HCT116 (cell line): ENCODE data around the gene E2F1. TPM values are rescaled to one million over a fixed set of nuclear protein-coding genes. Genes with fewer than 3 reads are reported as not detected.

Source experiments
- ATAC-seq: fragments of 200-7000 bp; cut with Tn5 transposase; 2 replicates; pipeline ENCODE4 v1.9.1; 2020; ENCODE audit warnings: mild to moderate bottlenecking, moderate library complexity
- BruUV-seq: library from RNA; stranded (reverse); fragments of 400-500 nt; replicated peaks from 2 replicates; lab custom pipeline; 2021; lab: Mats Ljungman, UMichigan
- CTCF ChIA-PET: fragments of 300-600 bp; sonication (Branson Sonifier 250); formaldehyde crosslinking; loops from one replicate; lab custom pipeline; 2021; ENCODE audit warnings: antibody characterized with exemption; lab: Charles Lee
- POLR2A ChIA-PET: fragments of 300-600, 350-600 bp; sonication (Branson Sonifier 250); formaldehyde crosslinking; loops from one replicate; lab custom pipeline; 2021; ENCODE audit warnings: antibody characterized with exemption; lab: Charles Lee
- RAD21 ChIA-PET, 2 experiments: fragments of 300-600 bp; sonication (Branson Sonifier 250); formaldehyde crosslinking; loops; one replicate each; lab custom pipeline; 2023; ENCODE audit warnings: low total read pairs in 2 of 2; ENCODE audit not compliant: uncharacterized antibody in 2 of 2, unreplicated experiment in 2 of 2, low non-redundant PET in 1 of 2; lab: Charles Lee
- DNase-seq: peaks from one replicate; pipeline ENCODE4 v3.0.0-alpha.2; 2010; ENCODE audit warnings: low read depth, low spot score
- H2AFZ ChIP-seq: fragments of 200-600 bp; shearing (Covaris generic), sonication (generic); 2 replicates; pipeline ENCODE4 v1.6.1; 2017; ENCODE audit warnings: low read depth, mixed run types, mixed read lengths, antibody characterized with exemption, low read length; ENCODE audit not compliant: poor library complexity, severe bottlenecking
- H3K27ac ChIP-seq: 2 replicates; pipeline ENCODE4 v1.5.1; 2012; ENCODE audit warnings: low read depth, low read length
- H3K27me3 ChIP-seq: fragments of 200-600 bp; sonication (generic); 2 replicates; pipeline ENCODE4 v1.6.1; 2016; ENCODE audit warnings: mixed run types, low read length, mixed read lengths; ENCODE audit not compliant: insufficient read depth
- H3K36me3 ChIP-seq, 2 experiments: fragments of 200-500 bp in 1 of 2; fragments of 200-600 bp in 1 of 2; sonication (Bioruptor generic) in 1 of 2; sonication (generic) in 1 of 2; 2 replicates each; pipeline versions ENCODE4 v1.5.1 to v1.6.1; 2014 to 2016; ENCODE audit warnings: low read length in 2 of 2, inconsistent platforms in 1 of 2, mixed read lengths in 1 of 2, mixed run types in 1 of 2; ENCODE audit not compliant: insufficient read depth in 2 of 2, control insufficient read depth in 1 of 2
- H3K4me1 ChIP-seq, 2 experiments: fragments of 200-600 bp in 1 of 2; sonication (generic) in 1 of 2; 2 replicates each; pipeline versions ENCODE4 v1.5.1 to v1.6.1; 2012 to 2017; ENCODE audit warnings: low read length in 2 of 2, inconsistent platforms in 1 of 2, mild to moderate bottlenecking in 1 of 2, mixed read lengths in 1 of 2, mixed run types in 1 of 2, moderate library complexity in 1 of 2; ENCODE audit not compliant: insufficient read depth in 2 of 2, control insufficient read depth in 1 of 2
- H3K4me2 ChIP-seq: fragments of 200-600 bp; sonication (generic); 2 replicates; pipeline ENCODE4 v1.6.1; 2017; ENCODE audit warnings: mixed run types, low read length, mixed read lengths
- H3K4me3 ChIP-seq, 2 experiments: fragments of 200-600 bp in 1 of 2; sonication (generic) in 1 of 2; replicated peaks in 1 of 2; 2 replicates each; pipeline ENCODE4 v1.5.1; 2011 to 2016; ENCODE audit warnings: low read length in 2 of 2, control low read depth in 1 of 2, low read depth in 1 of 2, mild to moderate bottlenecking in 1 of 2, mixed read lengths in 1 of 2, mixed run types in 1 of 2
- H3K79me2 ChIP-seq: fragments of 200-600 bp; sonication (generic); 2 replicates; pipeline ENCODE4 v1.6.1; 2017; ENCODE audit warnings: mild to moderate bottlenecking, mixed run types, low read length, moderate library complexity, mixed read lengths; ENCODE audit not compliant: insufficient read depth
- H3K9ac ChIP-seq: fragments of 200-600 bp; sonication (generic); 2 replicates; pipeline ENCODE4 v1.6.1; 2016; ENCODE audit warnings: low read length, mixed read lengths
- H3K9me2 ChIP-seq: fragments of 200-600 bp; sonication (generic), shearing (Covaris generic); 2 replicates; pipeline ENCODE4 v1.6.1; 2017; ENCODE audit warnings: mixed run types, mild to moderate bottlenecking, moderate library complexity; ENCODE audit not compliant: insufficient read depth
- H3K9me3 ChIP-seq, 2 experiments: fragments of 200-500 bp in 1 of 2; fragments of 200-600 bp in 1 of 2; sonication (Bioruptor generic) in 1 of 2; sonication (generic) in 1 of 2; 2 replicates each; pipeline ENCODE4 v1.6.1; 2014 to 2017; ENCODE audit warnings: low read length in 2 of 2, mixed read lengths in 2 of 2, inconsistent platforms in 1 of 2, low read depth in 1 of 2, mild to moderate bottlenecking in 1 of 2, mixed run types in 1 of 2, moderate library complexity in 1 of 2; ENCODE audit not compliant: control insufficient read depth in 1 of 2, insufficient read depth in 1 of 2
- H4K20me1 ChIP-seq: fragments of 200-600 bp; sonication (generic), shearing (Covaris generic); 2 replicates; pipeline ENCODE4 v1.6.1; 2017; ENCODE audit warnings: mixed run types, mild to moderate bottlenecking, moderate library complexity; ENCODE audit not compliant: insufficient read depth
- ELF1 ChIP-seq: IDR thresholded peaks from 2 replicates; pipeline ENCODE4 v1.6.1; 2012; ENCODE audit warnings: low read depth, borderline replicate concordance
- POLR2AphosphoS5 ChIP-seq: IDR thresholded peaks from 2 replicates; pipeline ENCODE4 v1.6.1; 2011; ENCODE audit warnings: mild to moderate bottlenecking, low read depth, low read length, moderate library complexity
- RAD21 ChIP-seq: IDR thresholded peaks from 2 replicates; pipeline ENCODE4 v1.6.1; 2012; ENCODE audit warnings: low read depth, mild to moderate bottlenecking
- ZFX ChIP-seq: fragments of 450-650 bp; IDR thresholded peaks from 2 replicates; pipeline ENCODE4 v1.6.1; 2017
- intact Hi-C: fragments of 100-400 bp; cut with micrococcal nuclease; formaldehyde crosslinking; loops from 2 replicates; pipeline ENCODE4 v1.10.0; 2022
- total RNA-seq: library from RNA; stranded (reverse); gene quantifications from one replicate; pipeline ENCODE4 v1.2.1, GENCODE V29; 2021; ENCODE audit not compliant: unreplicated experiment
- TF ChIP-seq, protein P1 (sequence below): IDR thresholded peaks from 2 replicates; pipeline ENCODE4 v1.6.1; 2012
- TF ChIP-seq, protein P2 (sequence below), 3 experiments: fragments of 200-600 bp in 1 of 3; sonication (generic) in 1 of 3; IDR thresholded peaks in 2 of 3; conservative IDR thresholded peaks in 1 of 3; 2 replicates each; pipeline ENCODE4 v1.5.1; 2012 to 2017; ENCODE audit warnings: low read depth in 2 of 3, low read length in 2 of 3, antibody characterized with exemption in 1 of 3, borderline replicate concordance in 1 of 3, control low read depth in 1 of 3, mild to moderate bottlenecking in 1 of 3, mixed read lengths in 1 of 3, mixed run types in 1 of 3, moderate library complexity in 1 of 3; ENCODE audit not compliant: insufficient read depth in 1 of 3

Gene E2F1
- total RNA-seq, 1 experiment from 2014 or later = 30.9 TPM

DNA sequence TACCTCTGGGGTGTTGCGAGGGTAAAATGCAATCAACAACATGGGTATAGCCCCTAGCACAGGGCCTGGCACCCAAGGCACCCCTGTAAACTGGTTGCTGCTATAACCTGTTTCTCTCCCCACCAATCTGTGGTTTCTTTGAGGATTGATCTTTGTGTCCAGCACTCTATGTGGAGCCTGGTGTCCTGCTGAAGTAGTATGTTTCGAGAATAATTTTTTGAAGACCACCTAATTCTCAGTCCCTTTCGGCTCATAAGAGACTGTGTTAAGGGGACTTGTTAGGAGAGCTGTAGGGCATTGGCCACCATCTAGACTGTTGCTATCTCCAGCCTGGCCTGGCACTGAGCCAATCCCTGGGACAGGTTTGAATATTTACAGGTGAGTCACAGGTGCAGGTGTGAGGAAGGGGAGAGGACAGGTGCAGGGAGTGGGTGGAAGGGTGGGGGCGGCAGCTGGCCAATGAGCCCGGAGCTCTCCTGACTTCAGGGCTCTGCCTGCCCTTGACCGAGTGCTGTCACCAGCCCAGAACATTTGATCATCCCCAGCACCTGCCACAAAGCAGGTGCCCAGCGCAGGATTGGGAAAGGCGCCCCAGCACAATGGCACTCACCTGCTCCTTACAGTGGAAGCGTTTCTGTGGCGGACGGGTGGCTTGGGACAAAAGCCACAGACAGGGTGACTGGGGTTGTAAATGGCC lies 32.1 kb downstream of the E2F1 start (continued):
- TF ChIP-seq ZFX = no peak
- no peak for TF ChIP-seq ELF1
- TF ChIP-seq RAD21 = no peak
- TF ChIP-seq, protein P1, sequence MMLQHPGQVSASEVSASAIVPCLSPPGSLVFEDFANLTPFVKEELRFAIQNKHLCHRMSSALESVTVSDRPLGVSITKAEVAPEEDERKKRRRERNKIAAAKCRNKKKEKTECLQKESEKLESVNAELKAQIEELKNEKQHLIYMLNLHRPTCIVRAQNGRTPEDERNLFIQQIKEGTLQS = no peak

DNA sequence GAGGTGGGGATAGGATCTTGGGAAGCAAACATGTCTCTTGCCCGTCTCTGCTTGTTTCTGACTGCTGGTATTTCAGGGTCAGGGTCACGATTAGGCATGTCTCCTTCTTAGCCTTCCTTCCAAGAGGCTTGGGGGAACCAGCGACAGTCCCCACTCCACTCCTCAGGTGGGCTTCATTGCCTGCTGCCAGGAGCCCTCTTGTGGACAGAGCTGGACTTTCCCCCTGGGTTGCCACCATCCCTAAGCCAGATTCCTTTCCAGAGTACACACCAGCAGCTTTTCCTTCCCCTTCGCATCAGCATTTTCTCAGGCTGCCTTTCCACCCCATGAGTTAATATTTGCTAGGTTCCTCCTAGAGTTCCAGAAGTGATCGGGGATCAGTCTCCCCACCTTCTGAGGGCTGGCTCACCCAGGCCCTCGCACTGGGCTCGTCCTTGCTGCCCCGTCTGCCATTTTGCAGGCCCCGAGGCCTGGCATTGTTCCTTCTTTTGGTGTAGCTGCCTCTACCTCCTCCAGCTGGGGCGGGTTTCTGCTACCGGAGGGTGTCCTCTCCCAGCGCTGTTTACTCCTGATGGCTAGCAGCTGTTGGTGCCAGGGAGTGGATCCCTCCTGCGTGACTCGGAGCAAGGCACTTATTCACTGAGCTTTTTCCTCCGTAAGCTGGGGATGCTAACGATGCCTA lies 32.8 kb downstream of the E2F1 start:
- ChIA-PET CTCF (interaction anchor here (1.0 to 2.1 kb wide), 5 partner anchors 11 to 252 kb away, joined by 3 to 13 read pairs (median 6); partner anchors contain the start of gene CDK5RAP1), POLR2A (interaction anchor here (1.5 kb wide), 1 partner anchor 11 kb away, joined by 6 read pairs; no protein-coding TSS in a partner anchor), RAD21 (interaction anchor here (0.6 to 1.1 kb wide), 3 partner anchors 79 to 236 kb away, joined by 3 to 5 read pairs (median 4); no protein-coding TSS in a partner anchor)
- ATAC-seq (peak; percentile 76), DNase-seq (peak; percentile 35)
- Histone ChIP-seq H4K20me1 (no peaks in the 10 kb centered on the region), H3K9me2 (no peaks in the 10 kb centered on the region), H3K4me3 (no peak overlapping the region), H3K27ac (no peak overlapping the region), H3K27me3 (no peaks in the 10 kb centered on the region), H3K79me2 (no peaks in the 10 kb centered on the region), H3K4me2 (no peak overlapping the region), H3K9ac (no peak overlapping the region), H3K9me3 (no peaks in the 10 kb centered on the region), H2AFZ (no peak overlapping the region), H3K36me3 (peaks cover 0 to 3% of the 10 kb centered on the region in 2 experiments; a peak in 1 of 4 replicates), H3K4me1 (peaks cover 0 to 16% of the 10 kb centered on the region in 2 experiments; a peak in 1 of 4 replicates)
- no TSS peak for BruUV-seq
- TF ChIP-seq RAD21 (peak; percentile 89), ELF1 (no peak), POLR2AphosphoS5 (peak; percentile 38; the same call in 1 of the 2 replicates)
- TF ChIP-seq, protein P2, sequence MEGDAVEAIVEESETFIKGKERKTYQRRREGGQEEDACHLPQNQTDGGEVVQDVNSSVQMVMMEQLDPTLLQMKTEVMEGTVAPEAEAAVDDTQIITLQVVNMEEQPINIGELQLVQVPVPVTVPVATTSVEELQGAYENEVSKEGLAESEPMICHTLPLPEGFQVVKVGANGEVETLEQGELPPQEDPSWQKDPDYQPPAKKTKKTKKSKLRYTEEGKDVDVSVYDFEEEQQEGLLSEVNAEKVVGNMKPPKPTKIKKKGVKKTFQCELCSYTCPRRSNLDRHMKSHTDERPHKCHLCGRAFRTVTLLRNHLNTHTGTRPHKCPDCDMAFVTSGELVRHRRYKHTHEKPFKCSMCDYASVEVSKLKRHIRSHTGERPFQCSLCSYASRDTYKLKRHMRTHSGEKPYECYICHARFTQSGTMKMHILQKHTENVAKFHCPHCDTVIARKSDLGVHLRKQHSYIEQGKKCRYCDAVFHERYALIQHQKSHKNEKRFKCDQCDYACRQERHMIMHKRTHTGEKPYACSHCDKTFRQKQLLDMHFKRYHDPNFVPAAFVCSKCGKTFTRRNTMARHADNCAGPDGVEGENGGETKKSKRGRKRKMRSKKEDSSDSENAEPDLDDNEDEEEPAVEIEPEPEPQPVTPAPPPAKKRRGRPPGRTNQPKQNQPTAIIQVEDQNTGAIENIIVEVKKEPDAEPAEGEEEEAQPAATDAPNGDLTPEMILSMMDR (IDR thresholded peaks at IDR 0.05 in 2 of 3, conservative IDR thresholded peaks at IDR 0.05 in 1 of 3; ENCODE audit: borderline replicate concordance in 1 of 3, insufficient read depth in 1 of 3, low read depth in 2 of 3, low read length in 2 of 3) = peak; percentile 75 to 92 (median 78)
- intact Hi-C loops = loop anchor here (2.0 to 10.0 kb wide), 3 partner anchors 136 to 471 kb away; no protein-coding TSS in a partner anchor
